HG02642 (cell line): ENCODE data around the gene ASB1.
"Not testable (repeated sequence)": the region's sequence is repeated elsewhere in the genome, so short reads cannot be mapped to it uniquely, and the experiment has no call there.

ENCODE experiments used
- ATAC-seq: cut with Tn5 transposase; IDR thresholded peaks from one replicate; pipeline ENCODE4 v1.9.1; 2021; ENCODE audit warnings: mild to moderate bottlenecking; ENCODE audit not compliant: unreplicated experiment, poor library complexity

ASB1 gene

DNA sequence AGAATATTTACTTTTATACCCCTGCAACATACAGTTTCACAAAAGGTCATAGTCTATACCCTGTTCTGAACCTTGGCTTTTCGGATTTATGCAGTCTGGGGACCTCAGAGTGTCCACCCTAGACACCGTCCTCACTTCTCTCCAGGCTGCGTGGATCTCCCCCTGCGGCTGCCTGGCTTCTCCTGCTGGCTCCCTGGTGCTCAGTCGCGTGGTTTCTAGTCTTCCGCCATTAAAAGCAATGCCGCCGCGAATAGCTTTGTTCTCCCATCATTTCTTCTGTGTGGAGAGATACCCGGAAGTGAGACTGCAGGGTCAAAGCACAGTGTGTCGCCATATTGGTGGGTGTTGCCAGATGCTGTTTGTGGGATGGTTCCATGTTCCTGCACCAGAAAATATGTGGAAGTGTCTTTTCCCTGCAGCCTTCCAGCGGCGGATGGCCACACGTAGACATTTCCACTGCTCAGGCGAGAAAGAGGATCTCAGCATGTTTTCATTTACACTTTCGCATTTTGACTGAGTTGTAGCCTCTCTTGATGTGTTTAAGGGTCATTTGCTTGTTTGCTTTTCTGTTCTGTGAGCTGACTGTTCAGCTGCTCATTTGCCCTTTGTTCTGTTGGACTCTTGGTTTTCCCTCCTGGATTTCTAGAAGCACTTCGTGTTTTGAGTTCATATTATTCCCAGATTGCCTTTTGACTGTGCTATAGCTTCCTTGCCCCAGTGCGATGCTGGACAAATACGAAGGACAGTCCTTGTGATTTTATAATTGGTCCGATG is 22.9 kb upstream of the ASB1 start:
- ATAC-seq, result no peak

DNA sequence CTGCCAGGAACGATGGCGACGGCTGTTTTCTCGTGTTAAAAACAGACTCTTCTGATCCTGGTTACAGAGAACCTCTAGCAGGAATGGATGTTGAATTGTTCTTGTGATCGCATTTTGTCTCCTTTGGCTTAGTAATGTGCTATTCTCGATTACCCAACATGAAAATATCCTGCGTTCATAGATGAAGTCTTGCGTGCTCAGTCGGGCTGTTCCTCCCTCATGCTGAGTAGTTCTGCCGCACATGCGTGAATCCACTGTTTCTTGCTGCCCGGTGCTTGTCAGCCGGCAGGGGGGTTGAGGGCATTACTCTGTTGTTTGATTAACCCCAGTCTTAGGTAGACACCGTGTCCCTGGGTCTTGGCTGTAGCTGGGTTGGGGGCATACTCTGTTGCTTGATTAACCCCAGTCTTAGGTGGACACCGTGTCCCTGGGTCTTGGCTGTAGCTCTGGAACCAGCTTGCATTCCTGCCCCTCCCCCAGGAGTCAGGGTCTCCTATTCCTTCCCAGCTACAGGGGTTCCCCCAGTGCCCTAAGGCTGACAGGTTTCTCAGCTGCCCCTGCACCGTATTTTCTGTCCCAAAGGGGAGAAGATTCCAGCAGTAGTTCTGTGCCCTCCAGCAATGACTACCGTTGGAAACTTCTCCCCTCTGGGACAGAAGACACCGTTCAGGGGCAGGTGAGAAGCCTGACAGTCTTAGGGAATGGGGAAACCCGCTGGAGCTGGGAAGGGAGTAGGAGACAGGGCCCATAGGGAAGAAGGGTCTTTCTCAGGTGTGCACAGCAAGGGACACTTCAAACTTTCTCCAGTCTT is 22.1 kb upstream of the ASB1 start:
- ATAC-seq, result no peak

DNA sequence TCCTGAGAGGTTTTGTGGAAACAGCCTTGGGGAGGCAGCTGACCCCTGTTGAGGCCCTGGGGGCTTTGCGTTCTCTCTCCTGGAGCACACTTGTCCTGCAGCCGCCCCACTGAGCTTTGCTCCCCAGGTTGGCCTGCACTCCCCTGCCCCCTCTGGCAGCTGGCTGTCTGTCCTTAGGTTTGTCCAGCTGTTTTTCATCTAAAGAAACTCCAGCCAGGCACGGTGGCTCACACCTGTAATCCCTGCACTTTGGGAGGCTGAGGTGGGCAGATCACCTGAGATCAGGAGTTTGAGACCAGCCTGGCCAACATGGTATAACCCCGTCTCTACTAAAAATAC is 21.5 kb upstream of the ASB1 start:
- not testable (repeated sequence) for ATAC-seq

DNA sequence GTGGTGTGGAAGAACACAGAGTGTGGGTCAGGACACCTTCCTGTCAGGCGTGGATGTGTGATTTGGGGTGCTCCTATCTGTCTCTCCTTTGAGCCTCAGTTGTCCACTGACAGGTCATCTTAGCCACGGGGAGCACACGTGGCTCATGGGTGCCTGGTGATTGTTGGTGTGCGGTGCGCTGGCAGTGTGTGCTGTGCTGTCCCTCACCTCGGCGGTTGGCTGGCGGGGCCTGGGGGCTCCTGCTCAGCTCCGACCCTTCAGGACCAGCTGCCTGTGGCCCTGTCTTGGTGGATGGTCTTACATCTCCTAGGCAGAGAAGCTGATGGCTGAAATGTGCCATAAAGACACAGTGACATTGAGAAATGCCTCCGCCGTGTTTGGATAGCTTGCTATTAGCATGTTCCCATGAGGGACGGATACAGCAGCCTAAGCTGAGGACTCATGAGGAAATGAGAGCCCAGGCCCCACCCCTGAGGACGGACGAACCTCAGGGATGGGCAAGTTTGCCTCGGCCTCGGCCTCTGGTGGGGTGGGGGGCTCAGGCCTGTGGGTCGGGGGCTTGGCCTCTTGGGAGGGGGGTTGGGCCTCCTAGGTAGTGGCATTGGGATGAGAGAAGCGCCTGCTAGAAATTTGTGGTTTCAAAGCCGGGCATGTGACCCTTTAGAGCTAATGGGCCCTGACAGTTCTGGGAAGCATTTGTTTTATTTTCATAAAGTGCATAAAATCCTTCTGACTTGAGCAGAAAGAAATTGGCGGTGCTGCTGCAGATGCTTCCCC is 20.3 kb upstream of the ASB1 start:
- no peak for ATAC-seq

DNA sequence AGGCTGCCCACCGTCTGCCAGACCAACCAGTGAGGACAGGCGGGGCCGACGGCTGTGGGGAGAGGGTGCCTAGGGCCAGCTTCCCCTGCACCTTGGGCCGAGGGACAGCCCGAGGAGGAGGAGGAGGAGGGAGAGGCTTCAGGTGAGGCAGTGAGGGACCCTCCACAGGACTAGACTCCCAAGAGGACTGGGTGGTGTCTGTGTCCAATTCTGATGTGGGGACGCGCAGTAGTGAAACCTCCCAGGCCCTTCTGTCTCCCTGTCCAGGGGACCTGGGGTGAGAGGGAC is 19.8 kb upstream of the ASB1 start:
- no peak for ATAC-seq

GRCh38 chr2:238407566-238407965 is 19.2 kb upstream of the ASB1 start:
- ATAC-seq, result no peak

DNA sequence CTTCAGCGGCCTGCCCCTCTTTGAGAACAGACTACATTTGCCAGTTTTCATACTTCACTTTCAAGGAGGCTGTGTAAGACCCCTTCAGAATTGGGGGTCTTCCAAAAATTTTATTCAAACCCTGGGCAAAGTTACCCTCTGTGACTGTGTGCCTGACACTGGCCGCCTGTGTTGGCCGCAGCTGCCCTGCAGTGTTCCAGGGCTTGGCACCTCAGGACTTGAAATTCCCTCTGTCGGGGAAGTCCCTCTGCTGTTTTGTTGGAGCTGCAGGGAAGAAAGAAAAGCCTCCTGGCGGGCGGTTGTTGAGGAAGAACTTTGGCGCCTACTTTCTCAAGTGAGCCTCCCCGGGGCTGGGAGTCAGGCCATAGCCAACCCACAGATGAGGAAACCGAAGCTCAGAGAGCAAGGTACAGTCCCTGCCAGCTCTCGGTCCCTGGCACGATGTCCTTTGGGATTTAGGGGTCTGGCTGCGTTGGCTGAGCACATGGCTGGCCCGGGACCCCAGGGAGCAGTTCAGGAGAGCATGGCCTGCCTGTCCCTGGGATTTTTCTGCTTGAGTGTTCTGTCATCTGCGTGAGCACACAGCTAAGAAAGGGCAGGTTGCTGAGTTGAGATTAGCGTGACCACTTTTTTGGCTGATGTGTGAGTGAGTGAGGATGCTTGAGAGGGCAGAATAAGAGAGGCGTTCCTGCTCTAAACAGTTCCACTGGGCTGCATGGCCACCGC is 17.9 kb upstream of the ASB1 start:
- no peak for ATAC-seq

DNA sequence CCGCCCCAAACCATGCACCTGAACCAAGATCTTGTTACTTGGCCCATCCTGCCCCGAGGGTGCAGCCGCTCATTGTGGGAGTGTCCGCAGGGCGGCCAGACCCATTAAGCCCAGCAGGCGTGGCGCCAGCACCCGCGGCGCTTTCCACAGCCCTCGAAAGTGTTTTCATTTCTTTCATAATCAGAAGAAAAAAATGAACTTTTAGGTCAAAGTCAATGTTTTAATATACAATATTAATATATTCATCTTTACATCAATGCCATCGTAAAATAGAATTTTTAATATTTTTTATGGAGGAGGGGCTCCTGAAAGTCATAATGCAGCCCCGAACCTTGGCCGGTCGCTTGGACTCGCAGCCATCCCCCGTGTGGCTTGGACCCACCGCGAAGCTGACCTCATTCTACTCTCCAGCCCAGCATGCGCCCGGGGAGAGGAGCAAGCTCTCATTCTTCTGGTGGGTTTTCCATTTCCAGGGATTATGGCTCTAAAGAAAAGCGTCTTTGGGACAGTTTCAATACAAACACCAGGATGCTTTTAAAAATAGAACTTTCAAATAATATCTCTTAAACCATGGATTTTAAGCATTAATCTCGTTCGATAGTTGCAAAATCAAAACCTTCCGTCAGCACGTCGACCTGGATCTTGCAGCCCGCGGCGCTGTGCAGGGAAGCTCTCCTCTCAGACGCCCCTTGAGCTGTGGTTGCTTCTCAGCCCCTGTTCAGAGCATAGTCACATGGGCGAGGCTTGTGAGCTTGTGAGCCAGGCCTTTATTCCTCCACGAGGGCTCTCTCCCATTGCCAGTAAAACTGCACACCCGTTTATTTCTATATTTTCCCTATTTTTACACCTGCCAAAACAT is 17.2 kb upstream of the ASB1 start:
- ATAC-seq, result no peak

GRCh38 chr2:238412067-238412767 is 14.5 kb upstream of the ASB1 start:
- no peak for ATAC-seq

DNA sequence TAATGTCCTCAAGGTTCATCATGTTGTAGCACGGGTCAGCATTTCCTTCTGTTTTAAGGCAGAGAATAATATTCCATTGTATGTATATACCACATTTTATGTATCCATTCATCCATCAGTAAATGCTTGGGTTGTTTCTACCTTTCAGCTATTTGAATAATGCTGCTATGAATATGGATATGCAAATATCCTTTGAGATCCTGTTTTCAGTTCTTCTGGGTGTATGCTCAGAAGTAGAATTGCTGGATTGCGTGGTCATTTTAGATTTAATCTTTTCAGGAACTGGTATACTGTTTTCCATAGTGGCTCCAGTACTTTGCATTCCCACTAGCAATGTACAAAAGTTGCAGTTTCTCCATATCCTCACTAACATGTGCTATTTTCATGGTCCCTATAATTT is 13.4 kb upstream of the ASB1 start:
- no peak for ATAC-seq

DNA sequence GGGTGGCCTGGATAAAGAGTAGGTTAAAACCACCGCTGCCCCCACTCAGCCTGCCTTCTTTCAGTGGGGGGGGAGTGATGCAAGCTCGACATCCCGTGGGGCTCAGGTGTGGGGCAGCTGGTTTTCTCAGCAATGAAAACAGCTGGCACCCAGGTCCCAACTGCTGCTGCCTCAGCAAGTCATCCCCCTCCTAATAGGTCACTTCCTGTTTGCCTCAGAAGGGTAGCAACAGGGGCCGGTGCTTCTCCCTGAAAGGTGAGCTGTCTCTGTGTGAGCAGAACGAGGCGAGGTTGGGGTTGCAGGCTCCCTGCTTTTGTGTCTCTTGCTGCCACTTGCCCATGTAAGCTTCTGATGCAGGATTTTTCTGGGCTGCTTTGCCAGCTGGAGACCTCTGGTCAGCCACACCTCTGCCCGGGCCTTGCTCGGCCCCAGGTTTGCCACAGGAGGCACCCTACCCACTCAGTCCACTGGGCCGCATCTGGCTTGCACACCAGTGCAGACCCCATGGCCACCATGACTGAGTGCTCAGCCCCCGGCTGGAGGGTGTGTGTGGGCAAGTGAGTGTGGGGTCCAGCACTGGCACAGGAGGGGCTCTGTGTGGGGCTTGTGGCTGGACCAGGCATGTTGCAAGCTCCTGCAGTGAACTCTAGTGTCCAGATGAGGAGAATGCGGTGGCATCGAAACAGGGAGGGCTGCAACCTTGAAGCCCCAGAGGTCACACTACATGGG is 11.5 kb upstream of the ASB1 start:
- ATAC-seq, result no peak

DNA sequence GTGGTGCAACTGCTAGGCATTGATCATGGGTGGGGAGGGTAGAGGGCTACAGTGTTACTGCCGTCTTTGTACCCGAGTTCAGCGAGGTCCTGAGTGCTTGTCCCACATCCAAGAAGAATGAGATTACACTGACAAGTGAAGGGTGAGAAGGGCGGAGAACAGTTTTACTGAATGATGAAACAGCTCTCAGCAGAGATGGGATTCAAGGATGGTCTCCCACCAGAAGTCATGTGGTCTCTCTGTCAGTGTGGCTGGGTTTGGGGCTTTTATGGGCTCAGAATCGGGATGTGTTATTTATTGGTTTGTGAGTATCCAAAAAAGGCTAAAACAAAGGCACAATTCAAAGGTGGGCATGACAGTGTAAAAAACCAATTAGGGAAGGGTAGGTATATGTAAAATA is 10.8 kb upstream of the ASB1 start:
- ATAC-seq, result no peak

DNA sequence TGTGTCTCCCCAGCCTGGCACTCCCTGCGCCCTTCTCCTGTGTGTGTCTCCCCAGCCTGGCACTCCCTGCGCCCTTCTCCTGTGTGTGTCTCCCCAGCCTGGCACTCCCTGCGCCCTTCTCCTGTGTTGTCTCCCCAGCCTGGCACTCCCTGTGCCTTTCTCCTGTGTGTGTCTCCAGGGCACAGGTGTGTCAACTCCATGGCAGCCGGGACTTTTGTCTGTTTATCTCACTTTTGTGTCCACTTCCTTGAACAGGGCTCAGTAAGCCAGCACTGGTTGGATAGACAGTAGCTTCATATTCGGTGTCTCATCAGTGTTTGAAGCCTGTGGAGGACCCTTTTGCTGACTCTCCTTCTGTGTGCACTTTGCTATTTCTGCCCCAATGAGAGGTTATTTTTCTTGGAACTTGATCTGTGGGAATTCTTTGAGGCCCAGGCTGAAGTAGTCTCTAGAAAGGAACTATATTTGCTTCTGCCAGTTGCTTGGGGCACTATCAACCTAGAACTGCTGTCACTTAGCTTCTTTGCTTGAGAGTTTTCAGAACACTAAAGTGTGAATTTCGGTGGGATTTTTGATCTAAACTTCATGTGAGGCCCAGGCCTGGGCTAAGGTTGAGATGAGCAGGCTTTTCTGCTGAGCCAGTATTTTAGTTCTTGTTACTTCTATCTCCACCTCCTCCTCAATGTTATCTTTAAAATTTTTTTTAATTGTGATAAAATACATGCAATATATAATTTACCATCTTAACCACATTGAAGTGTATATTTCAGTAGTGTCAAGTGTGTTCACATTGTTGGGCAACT is 8.3 kb upstream of the ASB1 start:
- no peak for ATAC-seq

GRCh38 chr2:238418999-238419546 is 7.7 kb upstream of the ASB1 start:
- no peak for ATAC-seq

- ATAC-seq, result no peak
Measured at GRCh38 chr2:238420442-238420841, 6.3 kb upstream of the ASB1 start.

DNA sequence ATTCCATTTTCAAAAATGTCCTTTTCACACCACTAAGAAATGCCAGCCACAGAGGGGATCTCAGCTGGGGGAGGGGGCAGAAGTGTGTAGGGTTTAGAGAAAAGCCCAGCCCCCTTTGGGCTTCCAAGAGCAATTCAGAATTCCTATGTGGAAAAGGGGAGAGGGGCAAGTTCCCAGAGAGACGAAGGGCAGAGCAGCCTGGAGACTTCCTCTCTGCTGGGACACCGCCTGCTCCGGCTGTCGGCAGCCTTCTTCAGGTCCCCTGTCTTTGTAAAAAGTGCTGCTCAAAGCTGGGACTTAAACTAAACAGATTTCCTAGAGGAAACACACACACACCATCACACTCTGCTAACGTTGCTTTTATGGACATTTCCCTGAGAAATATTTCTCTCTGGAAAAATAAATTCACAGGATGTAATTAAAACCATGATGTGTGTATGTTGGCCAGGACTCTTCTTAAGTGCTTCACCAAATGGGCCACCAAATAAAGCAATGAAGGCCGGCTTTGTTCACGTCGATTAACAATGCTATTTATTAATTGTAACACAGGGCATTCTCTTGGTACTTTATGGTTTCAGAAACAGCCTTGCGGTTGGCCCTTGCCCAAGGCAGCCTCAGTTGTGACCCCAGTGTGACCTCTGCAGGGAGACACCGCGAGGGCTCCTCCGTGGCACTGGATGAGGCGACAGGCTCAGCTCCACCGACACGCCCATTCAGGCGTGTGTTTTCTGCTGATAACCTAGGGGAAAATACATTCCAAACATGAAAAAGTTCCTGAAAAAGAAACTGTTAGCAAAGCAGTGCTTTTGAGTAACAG is 5.6 kb upstream of the ASB1 start:
- no peak for ATAC-seq

GRCh38 chr2:238421695-238422035 is 5.1 kb upstream of the ASB1 start:
- ATAC-seq, result no peak
